GM18526 (cell line): ENCODE data around the gene SLC6A5.

Experiments
- POLR2A ChIP-seq: IDR thresholded peaks from 3 replicates; pipeline ENCODE4 v1.6.1; 2011; ENCODE audit not compliant: insufficient read length; ENCODE audit errors: extremely low read depth

SLC6A5 gene

GRCh38 chr11:20599221-20600019 lies at the start of gene SLC6A5:
TSS of gene SLC6A5 (plus strand) at chr11:20599608. CDS start at chr11:20599673, 65 bp downstream.
- TF ChIP-seq POLR2A = no peak

GRCh38 chr11:20551096-20551495 lies 48.3 kb upstream of the SLC6A5 start:
- no peak for TF ChIP-seq POLR2A

- TF ChIP-seq POLR2A = no peak
Measured at GRCh38 chr11:20555783-20556182, 43.6 kb upstream of the SLC6A5 start.

GRCh38 chr11:20558741-20559140 lies 40.7 kb upstream of the SLC6A5 start:
- TF ChIP-seq POLR2A = no peak

- TF ChIP-seq POLR2A = no peak
Measured at GRCh38 chr11:20559523-20560300, 39.7 kb upstream of the SLC6A5 start.

GRCh38 chr11:20561915-20562314 lies 37.5 kb upstream of the SLC6A5 start:
- TF ChIP-seq POLR2A = no peak

- TF ChIP-seq POLR2A = no peak
Measured at GRCh38 chr11:20563866-20564265, 35.5 kb upstream of the SLC6A5 start.

GRCh38 chr11:20564846-20565635 lies 34.4 kb upstream of the SLC6A5 start:
- TF ChIP-seq POLR2A = no peak

- no peak for TF ChIP-seq POLR2A
Measured at GRCh38 chr11:20566591-20567434, 32.6 kb upstream of the SLC6A5 start.

- no peak for TF ChIP-seq POLR2A
Measured at GRCh38 chr11:20583201-20583600, 16.2 kb upstream of the SLC6A5 start.

- TF ChIP-seq POLR2A = no peak
Measured at GRCh38 chr11:20584093-20584774, 15.2 kb upstream of the SLC6A5 start.

- no peak for TF ChIP-seq POLR2A
Measured at GRCh38 chr11:20589796-20590195, 9.6 kb upstream of the SLC6A5 start.

GRCh38 chr11:20590381-20590780 lies 9.0 kb upstream of the SLC6A5 start:
- TF ChIP-seq POLR2A = no peak

GRCh38 chr11:20592741-20593140 lies 6.7 kb upstream of the SLC6A5 start:
- no peak for TF ChIP-seq POLR2A

GRCh38 chr11:20594274-20595061 lies 4.9 kb upstream of the SLC6A5 start:
- TF ChIP-seq POLR2A = no peak
